UCSD-AML1 (cell line): ENCODE results near the gene MASP1.

Experiments used
- DNase-seq: peaks from one replicate; lab custom pipeline; 2025; ENCODE audit not compliant: unreplicated experiment; lab: John Stamatoyannopoulos, UW

MASP1 gene

DNA sequence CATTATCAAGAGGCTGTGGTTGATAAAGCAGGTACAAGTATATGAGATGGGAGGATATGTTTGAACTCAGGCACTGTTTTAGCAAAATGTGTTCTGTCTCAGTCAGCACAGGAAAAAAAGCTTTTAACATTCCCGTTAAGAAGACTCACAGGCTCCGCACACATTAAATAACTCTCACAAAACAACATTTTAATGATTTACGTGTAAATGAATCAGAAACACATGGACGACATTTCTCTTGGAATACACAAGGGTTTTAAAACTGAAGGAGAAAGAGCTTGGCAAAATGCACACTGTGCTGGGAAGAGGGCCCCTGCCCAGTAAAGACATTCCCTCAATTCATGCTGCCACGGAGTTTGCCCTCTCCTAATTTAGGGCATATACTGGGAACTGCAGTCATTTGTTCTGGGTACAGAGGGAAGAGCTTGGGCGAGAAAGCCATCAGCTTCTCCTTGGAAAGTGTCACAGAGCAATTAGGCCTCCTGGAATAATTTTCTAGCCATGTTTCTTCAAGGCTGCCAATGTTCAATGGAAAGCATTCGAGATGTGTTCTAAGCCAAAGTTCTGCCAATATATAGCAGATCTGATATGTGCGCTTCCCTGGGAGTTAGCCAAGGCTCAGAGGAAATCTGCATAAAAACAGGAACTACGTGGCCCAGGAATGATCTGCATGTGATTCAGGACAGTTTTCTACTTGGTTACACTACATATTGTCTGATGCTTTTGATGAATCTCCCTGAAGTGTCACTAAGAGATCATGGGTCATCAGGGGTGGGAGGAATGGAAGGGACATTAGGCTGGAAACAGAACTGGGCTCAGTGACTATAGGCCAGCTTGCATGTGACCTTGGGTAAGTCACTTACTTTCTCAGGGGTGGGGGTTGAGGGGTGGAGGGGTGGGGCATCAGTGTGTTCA, 2.2 kb upstream of the MASP1 start:
- no peak for DNase-seq

DNA sequence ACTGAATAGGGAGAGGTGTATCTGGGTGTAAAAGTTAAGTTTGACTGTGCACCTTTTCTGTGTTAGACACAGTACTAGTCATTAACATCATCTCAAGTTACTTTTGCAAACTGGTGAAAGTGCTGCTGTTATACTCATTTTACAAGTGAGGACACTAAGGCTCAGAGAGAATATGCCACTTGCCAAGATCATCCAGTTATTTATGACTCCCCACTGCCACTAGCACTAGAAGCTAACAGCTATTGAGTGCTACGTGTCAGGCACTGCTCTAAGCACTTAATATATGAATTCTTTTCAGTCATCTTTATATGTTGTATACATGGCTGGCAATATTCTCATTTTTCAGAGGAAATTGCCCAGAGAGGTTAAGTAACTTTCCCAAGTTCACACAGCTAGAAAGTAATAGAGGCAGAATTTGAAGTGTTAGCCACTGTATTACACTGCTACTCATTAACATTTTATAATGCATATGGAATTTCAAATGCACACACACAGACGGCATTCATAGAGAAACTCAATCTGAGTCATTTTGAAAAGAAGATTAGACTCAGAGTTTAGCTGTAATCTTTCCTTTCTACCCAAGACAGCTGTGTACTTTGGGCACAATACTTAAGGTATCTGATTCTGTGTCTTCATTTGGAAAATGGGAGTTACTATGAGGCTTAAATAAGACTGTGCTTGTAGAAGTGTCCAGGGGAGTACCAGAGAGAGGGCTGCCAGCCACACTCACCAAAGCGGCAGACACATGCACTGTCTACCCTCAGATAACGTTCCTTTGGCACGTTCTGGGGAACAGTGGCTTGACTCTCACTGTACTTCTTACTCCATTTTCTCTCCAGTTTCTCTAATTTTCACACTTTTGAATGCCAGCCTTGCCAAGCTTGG, 1.3 kb upstream of the MASP1 start:
- no peak for DNase-seq

DNA sequence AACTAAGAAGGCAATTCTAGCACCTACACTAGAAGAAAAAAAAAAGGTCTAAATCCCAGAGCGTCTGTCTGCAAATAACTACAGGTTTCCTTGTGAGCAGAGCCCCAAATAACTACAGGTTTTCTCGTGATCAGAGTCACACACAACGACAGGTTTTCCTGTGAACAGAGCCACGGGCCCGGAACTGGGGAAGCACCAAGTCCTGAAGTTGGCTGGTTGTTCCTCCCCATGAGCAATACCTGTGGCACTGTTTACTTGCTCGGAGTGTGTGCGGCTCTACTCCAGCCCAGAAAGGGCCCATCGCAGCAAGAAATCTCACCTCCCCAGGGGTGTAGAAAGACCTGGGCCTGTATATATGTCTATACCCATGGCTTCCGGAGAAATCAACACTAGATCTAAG, 644 bp upstream of the MASP1 start:
- no peak for DNase-seq

DNA sequence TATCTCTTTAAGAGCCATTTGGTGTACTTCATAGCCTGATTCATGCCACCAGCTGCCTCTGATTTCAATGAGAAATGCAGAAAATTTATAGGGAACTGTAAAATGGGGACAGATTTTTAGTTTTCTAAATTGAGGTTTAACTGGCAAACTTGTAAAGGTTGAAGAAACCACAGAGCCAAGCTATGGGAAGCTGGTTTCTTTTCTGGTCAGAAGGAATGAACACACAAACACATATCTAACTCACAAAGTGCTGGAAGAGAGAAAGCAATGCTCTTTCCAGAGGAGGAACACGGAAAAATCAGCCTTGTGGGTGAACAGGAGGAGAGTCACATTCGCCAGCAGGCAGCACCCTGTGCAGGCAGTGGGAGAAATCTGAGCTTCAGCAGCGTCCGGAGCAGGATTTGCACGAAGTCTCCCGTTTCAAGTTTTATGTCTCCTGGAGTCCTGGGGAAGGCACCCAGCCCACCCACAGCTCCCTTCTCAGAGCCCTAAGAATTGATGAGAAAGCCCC, 481 bp downstream of the MASP1 start:
- no peak for DNase-seq

DNA sequence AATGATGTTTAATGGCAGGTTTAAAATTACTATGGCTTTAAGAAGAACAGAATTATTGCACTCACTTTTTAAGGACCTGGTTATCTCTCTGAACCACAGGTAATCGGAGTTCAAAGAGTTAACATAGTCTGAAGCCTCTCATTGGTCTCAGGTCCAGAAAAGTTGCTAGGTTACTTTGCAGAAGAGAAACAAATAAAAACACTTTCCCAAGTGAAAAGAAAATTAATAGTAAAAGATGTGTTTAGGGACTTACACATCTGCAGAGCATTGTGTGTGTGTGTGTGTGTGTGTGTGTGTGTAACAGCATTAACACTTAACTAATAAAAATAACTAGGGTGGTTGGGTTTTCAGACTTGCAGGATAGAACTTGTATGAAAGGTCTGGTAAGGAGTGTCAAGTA, 1.0 kb downstream of the MASP1 start:
- no peak for DNase-seq

DNA sequence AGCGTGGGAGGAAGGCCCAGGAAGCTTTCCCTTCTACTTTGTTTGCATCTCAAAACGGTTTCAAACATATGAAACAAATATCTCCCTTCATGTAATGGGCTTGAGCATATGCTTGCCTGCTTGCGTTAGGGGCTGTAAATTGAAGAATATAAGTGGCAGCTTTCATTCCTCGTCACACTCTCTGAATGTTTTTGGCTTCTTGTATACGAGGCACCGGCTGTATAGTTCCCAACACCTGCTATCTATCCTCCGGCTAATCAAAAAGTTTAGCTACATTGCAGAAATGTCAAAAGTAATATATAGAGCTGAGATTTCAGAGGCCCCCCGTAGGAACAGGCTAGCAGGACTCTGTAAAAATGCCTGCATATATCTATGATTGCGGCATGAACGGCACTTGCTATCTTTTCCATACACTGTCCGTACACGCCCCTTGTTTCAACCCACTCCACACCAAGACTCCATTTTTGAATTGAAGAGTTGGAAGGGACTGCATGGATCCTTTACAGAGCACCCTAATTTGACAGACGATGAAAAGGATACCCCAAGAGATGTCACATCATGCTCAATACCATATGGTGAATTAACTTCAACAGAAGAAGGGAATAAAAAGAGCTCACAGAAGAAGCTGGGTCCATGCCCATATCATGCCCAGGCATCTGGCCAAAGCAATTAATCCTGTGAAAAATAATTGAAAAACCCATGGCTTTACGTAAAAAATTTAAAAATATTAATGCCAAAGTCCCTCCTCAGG, 2.5 kb downstream of the MASP1 start:
- no peak for DNase-seq

DNA sequence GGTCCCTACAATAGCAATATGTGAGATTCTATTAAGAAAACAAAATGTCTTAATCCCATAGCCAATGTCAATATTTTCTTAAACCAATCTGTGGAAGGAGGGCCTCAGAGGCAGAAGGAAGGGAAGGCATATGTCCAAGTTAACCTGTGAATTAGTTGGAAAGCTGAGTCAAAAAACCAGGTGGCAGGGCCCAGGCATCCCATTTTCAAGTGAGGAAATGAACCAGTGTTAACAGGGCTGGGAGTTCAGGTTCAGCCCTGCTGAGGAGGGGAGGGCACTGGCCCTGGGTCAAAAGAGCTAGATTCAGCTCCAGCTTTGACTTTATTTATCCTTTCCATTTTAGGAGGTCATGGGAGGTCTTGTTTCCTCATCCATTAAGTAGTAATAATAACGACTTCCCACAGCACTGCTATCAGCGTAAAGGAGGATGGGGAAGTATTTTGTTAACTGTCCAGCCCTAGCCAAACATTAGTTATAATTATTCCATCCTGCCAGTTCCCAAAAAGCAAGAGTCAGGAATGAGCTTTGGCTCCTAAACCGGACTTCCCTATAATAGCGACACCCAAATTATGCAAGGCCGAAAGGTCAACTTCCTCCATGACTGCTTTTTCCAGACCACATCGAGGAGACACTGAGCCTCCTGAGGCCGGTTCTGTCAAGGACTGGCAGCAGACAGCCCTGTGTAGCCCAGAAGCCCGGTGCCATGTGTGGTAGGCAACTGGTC, 3.2 kb downstream of the MASP1 start:
- DNase-seq = peak; percentile 37

DNA sequence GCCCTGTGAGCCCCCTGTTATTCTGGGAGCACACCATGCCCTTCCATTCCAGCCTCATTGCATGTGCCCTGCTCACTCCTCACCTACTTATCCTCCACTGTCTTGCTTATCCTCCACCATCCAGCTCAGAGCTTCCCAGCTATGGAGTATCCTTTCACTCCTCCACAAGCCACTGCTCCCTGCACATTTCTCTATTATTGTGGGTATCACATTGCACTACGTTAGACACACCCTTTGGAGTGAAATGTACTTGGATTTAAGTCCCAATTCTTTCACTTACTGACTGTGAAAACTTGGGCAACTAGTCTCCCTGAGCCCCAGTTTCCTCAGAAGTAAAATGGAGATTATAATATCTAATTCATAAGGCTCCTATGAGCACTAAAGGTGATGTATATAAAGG, 4.3 kb downstream of the MASP1 start:
- DNase-seq = no peak

DNA sequence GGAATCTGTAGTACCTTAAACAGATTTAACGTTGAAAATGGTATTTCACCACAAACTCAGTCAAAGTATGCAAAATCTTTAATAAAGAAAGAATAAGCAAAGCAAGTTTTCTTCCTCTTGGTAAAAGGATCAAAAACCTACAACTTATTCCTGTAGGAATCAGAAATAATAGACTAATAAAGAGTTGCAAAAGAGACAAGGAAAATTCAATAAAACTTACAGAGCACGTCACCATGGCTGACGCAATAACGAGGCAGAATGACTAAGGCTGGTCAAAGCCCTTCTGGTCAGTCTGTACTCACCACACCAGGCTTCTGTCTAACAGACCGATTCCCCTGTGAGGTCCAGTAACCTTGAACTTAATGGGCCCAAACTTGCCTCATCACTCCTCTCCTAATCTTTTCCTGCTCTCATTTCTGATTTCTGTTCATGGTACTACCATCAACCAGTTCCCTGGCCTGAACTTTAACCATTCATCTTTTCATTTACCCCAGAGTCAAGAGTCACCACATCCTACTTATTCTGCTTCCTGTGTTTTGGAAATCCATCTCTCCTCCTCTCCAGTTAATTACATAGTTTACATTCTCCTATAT, 5.0 kb downstream of the MASP1 start:
- DNase-seq = no peak

DNA sequence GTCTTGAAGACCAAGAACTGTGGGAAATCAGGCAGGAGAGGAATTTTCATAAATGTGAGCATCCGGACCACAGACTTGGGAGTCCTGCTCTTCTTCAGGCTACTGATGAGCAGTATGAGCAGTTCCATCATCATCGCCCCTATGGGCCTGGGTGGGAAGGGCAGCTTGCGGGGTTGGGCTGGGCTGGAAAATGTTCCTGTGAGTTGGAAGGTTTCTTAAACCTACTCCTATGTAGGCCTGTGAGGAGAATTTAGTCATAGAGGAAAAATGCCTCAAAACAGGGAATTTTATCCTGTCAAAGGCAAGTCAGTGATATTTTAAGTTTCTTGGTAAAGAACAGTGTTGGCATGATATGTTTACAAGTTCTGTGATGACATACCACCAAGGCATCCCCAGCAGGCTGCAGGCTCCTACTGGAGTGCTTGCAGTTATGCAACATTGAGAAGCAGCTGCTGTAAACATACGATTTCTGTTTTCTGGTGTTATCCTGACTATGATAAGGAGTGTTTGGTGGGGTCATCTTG, 10.3 kb downstream of the MASP1 start:
- no peak for DNase-seq

DNA sequence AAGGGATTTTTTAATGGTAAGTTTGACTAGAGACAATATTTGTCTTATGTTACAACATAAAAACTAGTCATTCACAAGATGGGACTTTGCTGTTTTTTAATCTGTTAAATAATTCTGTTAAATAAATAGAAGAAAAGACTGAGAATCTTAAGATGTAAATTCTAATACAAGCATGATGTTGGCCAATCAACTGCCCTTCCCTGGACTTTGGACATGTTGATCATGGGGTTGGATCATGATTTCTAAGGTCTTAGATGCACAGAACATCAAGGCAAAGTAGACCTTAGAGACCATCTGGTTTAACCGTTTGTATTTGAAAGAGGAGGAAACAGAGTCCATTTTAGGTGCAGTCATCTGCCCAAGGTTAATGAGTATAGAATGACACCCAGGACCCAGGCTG, 10.9 kb downstream of the MASP1 start:
- DNase-seq = no peak

DNA sequence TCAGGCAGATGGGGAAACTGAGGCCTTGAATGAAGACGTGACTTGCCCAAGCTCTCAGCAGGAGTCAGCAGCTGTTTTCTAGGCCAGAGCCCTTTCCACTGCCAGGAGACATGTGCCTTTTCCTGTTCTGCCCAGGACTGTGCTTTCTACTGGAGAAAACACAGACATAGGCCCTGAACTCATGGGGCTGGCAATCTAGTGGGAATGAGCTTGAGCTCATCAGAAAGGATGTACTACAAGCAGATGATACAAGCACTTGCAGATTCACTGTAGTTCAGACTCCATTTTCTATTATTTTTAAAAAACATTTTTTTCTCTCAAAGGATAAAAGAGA, 14.4 kb downstream of the MASP1 start:
- DNase-seq = no peak

DNA sequence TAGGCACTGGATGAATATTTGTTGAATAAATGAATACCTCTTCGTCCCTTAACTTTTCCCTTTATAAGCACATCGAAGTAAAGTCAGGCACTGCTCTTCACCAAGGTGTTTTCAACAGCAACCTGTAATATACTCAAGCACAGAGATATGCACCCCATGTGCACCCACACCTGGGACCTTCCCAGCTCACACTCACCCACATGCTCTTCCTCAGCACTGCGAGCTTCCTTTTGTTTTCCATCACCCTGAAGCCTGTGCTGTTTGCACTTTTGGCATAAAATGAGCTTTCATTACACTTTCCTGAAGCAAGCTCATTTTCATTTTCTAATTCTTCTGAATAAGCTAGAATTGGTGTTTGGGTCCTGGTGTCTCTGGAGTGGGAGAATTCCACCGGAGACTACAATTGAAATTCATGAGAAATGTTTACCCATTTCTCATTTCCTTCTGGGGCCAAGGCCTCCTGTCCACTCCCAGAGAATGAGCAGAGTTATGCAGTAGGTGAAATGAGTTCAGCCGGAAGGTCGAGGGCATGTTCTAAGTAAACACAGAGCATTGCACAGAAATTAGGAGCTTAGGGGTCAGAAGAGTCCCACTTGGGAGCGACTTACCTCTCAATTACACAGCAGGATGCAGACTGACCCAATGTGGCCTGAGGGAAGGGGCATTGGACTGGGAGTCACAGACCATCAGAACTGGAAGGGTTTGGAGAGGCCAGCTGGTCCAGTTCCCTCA, 15.0 kb downstream of the MASP1 start:
- DNase-seq = no peak

DNA sequence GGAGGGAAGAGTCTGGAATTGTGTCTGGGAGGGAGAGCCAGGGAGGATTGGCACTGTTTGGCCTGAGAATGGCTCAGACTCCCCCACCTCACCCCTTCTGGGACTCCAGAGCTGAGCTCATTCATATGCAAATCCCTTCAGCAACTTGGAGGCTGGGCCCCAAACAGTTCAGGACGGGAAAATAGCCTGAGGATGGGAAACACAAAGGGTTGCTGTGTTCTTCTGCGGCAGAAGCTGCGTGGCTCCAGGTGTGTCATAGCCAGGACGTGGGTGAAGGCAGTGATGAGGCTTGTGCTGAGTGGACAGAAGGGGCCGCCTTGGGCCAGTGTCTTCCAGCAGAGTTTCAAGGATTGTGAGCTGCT, 16.6 kb downstream of the MASP1 start:
- DNase-seq = no peak

DNA sequence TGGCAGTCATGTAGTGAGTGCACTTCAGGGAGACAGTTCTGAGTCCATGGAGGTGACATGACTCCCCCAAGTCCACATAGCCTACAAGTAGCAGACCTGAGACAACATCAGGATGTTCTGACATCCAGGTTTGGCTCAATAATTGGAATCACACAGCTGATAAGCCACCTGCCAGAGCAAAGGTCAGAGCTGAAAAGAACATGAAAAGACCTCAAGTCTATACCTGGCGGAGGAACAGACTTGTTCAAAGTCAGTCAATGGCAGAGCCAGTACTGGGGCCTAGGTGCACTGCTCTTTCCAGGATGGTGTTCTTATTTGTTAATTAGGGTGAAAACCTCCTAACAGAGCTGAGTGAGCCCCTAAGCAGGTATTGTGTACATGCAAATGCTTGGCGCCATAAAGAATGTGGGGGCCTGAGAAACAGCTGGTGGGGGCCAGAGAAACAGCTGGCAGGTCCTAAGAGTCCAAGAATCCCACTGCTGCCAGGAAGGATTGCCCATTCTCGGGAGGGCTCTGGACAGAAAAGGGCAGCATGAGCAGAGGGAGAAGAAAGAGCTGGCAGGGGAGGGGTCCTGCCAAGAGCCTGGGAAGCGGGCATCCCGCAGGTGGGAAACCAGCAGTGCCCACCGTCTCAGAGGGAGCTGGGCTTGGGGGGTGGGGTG, 17.1 kb downstream of the MASP1 start:
- DNase-seq = no peak

DNA sequence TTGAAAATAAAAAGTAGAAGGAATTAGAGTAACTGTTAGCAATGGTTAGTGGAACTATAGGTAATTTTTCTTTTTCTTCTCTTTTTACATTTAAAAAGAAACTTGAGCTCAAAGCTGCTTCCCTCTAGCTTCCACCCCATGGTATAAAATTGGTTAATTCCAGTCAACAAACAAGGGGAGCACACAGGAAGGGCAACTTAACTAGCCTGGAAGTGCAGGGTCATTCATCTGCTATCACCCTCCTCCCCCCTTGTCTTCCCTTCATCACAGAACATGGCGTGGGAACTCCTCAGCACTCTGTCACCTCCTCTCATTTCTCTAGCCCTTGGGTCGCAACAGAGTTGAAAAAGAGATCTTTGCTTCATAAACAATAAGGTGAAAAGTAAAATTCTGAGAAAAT, 20.0 kb downstream of the MASP1 start:
- DNase-seq = no peak

DNA sequence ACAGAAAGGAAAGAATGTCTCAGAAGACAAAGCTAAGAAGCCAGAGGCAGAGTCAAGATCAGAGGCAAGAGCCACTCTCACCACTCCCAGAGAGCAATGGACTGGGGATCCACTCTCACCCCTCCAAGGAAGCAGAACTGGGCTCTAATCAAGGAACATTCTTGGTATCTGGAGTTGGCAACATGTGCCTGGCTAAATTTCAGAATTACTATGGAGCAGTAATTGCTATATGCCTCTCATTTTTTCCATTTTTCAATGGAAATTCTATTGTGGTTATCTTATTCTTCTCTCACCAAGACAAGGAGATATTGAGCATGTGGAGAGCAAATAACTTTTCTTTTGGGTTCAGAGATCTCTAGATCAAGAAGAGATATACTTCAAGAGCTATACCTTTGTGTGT, 22.1 kb downstream of the MASP1 start:
- no peak for DNase-seq

DNA sequence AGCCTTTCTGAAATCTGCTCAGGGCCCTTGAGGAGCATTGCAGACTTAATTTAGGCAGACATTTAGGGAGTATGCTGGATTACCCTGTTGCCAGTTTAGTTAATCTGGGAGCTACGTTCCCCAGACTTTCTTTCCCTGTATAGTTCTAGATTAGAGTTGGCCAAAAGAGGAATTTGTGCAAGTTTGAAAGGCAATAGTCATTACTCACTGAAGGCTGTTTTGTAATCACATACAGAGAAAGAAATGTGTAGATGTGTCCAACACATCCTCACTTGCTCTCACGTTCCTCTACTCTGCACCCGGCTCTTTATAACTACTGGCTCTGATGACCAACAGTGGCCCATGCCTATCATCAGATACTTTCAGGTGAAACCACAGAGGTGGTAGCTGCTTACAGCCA, 24.2 kb downstream of the MASP1 start:
- no peak for DNase-seq

DNA sequence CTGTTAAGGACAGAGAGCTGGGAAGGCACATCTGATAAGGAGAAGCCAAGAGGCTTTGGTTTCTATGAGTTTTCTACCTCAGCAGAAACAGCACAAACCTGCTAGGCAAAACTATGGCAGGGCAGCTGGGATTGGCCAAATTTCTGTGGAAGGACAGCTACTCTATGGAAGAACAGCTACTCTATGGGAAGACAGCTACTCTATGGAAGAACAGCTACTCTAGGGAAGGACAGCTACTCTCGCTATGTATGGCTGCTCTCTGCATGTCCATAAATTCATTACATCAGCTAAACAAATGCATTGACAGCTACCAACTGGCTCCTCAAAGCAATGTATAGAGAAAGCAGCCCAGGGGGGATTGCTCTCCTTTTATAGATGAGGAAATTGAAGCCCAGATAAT, 24.8 kb downstream of the MASP1 start:
- DNase-seq = no peak
